ENCODE measurements around the gene MADCAM1.

DNA sequence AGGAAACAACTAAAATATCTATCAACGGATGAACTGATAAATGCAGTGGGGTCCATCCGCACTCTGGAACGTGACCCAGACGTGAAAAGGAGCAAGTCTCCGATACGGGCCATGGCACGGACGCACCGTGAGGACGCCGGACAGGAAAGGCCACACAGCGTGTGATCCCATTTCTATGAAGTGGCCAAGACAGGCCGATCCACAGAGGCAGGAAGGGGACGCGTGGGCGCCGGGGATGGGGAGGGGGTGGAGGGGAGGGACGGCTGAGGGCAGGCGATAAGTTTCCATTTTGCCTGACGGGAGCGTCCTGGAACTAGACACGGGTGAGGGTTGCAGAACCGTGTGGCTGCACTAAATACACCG is 49.2 kb upstream of the MADCAM1 start:
- TF ChIP-seq, protein P1, sequence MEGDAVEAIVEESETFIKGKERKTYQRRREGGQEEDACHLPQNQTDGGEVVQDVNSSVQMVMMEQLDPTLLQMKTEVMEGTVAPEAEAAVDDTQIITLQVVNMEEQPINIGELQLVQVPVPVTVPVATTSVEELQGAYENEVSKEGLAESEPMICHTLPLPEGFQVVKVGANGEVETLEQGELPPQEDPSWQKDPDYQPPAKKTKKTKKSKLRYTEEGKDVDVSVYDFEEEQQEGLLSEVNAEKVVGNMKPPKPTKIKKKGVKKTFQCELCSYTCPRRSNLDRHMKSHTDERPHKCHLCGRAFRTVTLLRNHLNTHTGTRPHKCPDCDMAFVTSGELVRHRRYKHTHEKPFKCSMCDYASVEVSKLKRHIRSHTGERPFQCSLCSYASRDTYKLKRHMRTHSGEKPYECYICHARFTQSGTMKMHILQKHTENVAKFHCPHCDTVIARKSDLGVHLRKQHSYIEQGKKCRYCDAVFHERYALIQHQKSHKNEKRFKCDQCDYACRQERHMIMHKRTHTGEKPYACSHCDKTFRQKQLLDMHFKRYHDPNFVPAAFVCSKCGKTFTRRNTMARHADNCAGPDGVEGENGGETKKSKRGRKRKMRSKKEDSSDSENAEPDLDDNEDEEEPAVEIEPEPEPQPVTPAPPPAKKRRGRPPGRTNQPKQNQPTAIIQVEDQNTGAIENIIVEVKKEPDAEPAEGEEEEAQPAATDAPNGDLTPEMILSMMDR (IDR thresholded peaks at IDR 0.05): no peak
- TF ChIP-seq POLR2A (IDR thresholded peaks at IDR 0.05) (no peak), POLR2AphosphoS5 (IDR thresholded peaks at IDR 0.05) (no peak)
